VCaP (cell line): ENCODE measurements around the gene BBS9.

Source experiments
- H3K27ac ChIP-seq: fragments of 450-650 bp; 2 replicates; pipeline ENCODE4 v1.5.1; 2017
- TF ChIP-seq, protein P1 (sequence below): fragments of 450-650 bp; conservative IDR thresholded peaks from 2 replicates; pipeline ENCODE4 v1.5.1; 2017; ENCODE audit warnings: mild to moderate bottlenecking, moderate library complexity

BBS9 gene

DNA sequence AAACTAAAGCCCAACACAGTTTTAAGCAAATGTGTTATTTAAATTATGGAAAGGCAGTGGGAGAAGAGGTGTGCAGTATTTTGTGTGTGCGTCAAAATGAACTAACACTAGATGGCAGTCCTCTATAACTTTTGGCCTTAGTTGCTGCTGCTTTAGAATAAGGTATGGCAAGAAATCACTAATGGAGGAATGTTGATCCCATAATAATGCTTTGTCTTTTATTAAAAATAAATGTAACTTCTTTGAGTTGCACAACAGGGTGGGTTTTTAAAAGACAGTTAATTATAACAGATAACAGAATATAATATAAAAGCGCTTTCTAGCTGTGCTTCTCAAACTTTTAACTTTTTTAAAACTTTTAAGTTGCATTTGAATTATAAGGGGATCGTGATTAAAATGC is 56.4 kb downstream of the BBS9 start:
- no peak overlapping the region for H3K27ac ChIP-seq

DNA sequence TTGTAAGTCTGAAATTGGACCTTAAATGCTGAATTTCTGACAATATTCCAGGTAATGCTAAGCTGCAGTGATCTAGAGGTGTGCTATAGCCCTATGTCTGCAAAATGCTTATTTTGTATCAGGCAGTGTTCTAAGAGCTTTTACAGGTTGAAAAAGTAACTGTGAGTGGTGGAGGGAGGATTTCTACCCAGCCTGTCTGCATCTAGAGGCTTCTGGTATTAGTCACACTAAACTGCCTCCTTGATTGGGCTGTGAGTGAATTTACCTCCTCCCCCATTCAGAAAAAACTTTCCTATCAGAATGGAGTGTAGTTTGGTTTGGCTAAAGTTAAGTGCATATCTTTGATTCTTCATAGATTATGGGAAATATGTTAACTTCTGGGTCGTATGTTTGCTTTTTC is 56.8 kb downstream of the BBS9 start:
- H3K27ac ChIP-seq: no peak overlapping the region
- TF ChIP-seq, protein P1, sequence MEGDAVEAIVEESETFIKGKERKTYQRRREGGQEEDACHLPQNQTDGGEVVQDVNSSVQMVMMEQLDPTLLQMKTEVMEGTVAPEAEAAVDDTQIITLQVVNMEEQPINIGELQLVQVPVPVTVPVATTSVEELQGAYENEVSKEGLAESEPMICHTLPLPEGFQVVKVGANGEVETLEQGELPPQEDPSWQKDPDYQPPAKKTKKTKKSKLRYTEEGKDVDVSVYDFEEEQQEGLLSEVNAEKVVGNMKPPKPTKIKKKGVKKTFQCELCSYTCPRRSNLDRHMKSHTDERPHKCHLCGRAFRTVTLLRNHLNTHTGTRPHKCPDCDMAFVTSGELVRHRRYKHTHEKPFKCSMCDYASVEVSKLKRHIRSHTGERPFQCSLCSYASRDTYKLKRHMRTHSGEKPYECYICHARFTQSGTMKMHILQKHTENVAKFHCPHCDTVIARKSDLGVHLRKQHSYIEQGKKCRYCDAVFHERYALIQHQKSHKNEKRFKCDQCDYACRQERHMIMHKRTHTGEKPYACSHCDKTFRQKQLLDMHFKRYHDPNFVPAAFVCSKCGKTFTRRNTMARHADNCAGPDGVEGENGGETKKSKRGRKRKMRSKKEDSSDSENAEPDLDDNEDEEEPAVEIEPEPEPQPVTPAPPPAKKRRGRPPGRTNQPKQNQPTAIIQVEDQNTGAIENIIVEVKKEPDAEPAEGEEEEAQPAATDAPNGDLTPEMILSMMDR: no peak

More for the DNA sequence above, 56.4 kb downstream of the BBS9 start:
- TF ChIP-seq, protein P1: peak; percentile 78

DNA sequence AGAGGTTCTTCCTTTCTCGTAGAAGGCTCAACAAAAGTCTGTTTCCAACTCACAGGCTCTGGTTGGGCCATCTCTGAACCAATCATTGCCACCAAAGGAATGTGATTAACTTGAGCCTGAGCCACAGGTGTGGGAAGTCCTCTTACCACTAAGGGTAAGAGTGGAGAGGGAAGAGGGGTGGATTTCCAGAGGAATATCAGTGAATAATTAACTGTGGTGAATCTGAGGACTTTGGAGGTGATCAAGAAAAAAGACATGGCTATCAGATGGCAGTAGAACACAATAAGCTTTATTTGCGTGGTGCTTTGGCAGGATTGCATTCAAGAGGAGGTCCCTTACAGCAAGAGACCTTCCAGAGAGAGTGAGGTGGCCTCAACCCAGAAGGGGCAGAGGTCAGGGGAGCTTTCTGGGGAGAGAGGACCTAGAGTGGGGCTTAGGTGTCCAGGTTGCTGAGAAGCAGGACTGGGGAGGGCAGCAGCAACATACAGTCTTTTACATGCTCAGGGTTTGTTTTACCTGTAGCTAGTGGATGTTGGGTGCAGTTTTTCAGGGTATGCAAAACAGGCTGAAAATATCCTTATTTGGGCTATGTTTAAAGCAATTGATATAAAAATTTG is 61.4 kb downstream of the BBS9 start:
- TF ChIP-seq, protein P1: no peak
- H3K27ac ChIP-seq: no peak overlapping the region; the same call in 1 of the 2 replicates

DNA sequence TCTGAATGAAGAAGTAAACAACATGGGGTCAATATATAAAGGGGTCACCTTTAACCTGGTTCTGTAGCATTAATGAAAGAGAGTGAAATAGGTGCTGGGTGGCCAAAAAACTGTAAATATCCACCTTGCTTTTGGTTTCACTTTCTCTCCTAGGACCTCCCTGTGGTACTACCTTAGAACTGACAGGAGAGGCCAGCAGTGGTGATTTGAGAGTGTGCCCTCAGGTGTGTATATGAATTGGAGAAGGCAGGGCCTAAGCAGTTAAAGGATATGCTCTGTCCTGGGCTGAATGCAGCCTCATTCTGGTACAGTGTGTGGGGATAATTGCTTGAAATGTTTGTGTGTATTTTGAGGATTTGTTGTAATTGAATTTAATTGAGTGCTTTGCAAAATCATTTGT is 62.0 kb downstream of the BBS9 start:
- no peak overlapping the region; the same call in 1 of the 2 replicates for H3K27ac ChIP-seq
- TF ChIP-seq, protein P1: peak; percentile 34; the same call in 1 of the 2 replicates

DNA sequence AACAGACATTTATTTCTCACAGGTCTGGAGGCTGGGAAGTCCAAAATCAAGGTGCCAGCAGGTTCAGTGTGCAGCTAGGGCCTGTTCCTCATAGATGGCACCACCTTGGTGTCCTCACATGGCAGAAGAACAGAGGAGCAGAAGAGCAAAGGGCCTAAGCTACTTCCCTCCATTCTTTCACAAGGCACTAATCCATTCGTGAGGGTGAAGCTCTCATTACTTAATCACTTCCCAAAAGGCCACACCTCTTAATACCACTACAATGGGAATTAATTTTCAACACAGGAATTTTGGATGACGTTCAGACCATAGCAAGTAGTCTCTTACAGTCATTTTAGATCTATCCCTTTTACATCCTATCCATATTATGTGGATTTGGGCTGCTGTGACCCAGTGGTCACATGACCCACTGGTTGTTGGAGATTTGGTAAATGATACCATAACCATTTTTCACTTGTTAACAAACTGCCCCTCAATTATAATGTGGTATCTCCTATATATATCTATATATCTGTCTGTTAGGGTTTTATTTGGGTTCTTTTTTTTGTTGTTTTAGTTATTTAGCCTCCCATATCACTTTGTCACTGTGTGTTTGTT is 63.4 kb downstream of the BBS9 start:
- H3K27ac ChIP-seq: no peak overlapping the region
- TF ChIP-seq, protein P1: no peak

DNA sequence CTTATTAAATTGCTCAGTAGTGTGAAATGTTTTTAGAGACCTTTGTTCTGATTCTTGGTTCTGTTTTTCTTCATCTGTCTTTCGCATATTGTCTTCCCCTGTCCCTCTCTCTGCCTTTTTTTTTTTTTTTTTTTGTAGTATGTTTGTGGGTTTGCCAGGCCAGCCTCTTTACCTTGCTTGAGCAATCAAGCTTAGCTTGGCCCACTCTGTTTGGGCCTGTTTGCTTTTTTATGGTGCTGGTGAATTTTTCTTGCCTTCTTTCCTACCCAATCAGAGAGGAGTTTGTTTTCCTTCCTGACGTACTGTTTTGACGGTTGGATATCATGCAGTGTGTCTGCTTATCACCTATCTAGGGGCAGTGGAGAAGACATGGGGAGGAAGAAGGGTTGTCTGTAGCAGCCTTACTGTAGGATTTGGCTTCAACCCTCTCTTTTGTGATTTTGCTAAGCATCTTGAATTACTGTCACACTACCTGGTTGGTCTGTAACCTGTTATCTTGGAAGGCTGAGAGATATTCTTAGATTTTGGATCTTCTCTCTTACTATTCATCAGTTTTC is 64.0 kb downstream of the BBS9 start:
- no peak overlapping the region for H3K27ac ChIP-seq
- TF ChIP-seq, protein P1: no peak

DNA sequence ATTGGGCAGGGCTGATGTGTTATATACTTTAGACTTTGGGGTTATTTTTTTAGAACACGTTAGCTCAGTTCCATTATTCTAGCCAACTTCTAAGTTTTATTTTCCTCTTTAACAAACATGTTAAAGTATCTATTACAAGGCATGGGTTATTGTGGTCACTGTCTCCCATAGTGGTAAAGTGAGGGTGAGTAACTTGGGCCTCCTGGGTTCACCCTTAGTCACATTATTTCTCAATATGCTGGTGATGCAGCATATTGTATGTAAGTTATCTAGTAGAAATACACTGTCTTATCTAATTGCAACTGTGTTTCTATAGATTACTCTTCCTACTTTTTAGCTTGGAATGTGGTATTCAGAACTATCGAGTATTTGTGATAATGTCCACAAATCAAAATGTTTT is 65.9 kb downstream of the BBS9 start:
- TF ChIP-seq, protein P1: no peak
- no peak overlapping the region for H3K27ac ChIP-seq
